Measurements from ENCODE around the gene SGPP2. TPM values are rescaled to one million over a fixed set of nuclear protein-coding genes. Genes with fewer than 3 reads are reported as not detected.

Gene SGPP2
- total RNA-seq, 1 donor from 2014 or later, result not detected

- H3K4me1 Mint-ChIP-seq, result no peaks in the 10 kb centered on the region
- peaks cover 3% of the 10 kb centered on the region for H3K9me3 Mint-ChIP-seq
- TF ChIP-seq CTCF (conservative IDR thresholded peaks at IDR 0.05), result no peak
- no peak overlapping the region for H3K4me3 Mint-ChIP-seq
- H3K36me3 Mint-ChIP-seq (ENCODE audit: low read depth), result no peaks in the 10 kb centered on the region
- H3K27ac Mint-ChIP-seq (ENCODE audit: unreplicated experiment), result no peak overlapping the region
- no peak for DNase-seq (ENCODE audit: low read depth, low spot score)
- no peaks in the 10 kb centered on the region for H3K27me3 Mint-ChIP-seq (ENCODE audit: low read depth)
Measured at GRCh38 chr2:222526480-222527277, 102.3 kb downstream of the SGPP2 start.

GRCh38 chr2:222532315-222532714 lies 108.0 kb downstream of the SGPP2 start:
- DNase-seq (ENCODE audit: low read depth, low spot score), result no peak
- Mint-ChIP-seq H3K36me3 (ENCODE audit: low read depth) (no peaks in the 10 kb centered on the region), H3K4me1 (peaks cover 10% of the 10 kb centered on the region), H3K9me3 (peaks cover 3% of the 10 kb centered on the region), H3K27me3 (ENCODE audit: low read depth) (no peaks in the 10 kb centered on the region), H3K27ac (ENCODE audit: unreplicated experiment) (no peak overlapping the region), H3K4me3 (no peak overlapping the region)
- no peak for TF ChIP-seq CTCF (conservative IDR thresholded peaks at IDR 0.05)

- Mint-ChIP-seq H3K4me3 (no peak overlapping the region), H3K4me1 (peaks cover 10% of the 10 kb centered on the region), H3K27ac (ENCODE audit: unreplicated experiment) (no peak overlapping the region), H3K9me3 (peaks cover 3% of the 10 kb centered on the region), H3K27me3 (ENCODE audit: low read depth) (no peaks in the 10 kb centered on the region), H3K36me3 (ENCODE audit: low read depth) (no peaks in the 10 kb centered on the region)
- no peak for TF ChIP-seq CTCF (conservative IDR thresholded peaks at IDR 0.05)
- DNase-seq (ENCODE audit: low read depth, low spot score), result no peak
Measured at GRCh38 chr2:222535477-222535876, 111.1 kb downstream of the SGPP2 start.

DNA sequence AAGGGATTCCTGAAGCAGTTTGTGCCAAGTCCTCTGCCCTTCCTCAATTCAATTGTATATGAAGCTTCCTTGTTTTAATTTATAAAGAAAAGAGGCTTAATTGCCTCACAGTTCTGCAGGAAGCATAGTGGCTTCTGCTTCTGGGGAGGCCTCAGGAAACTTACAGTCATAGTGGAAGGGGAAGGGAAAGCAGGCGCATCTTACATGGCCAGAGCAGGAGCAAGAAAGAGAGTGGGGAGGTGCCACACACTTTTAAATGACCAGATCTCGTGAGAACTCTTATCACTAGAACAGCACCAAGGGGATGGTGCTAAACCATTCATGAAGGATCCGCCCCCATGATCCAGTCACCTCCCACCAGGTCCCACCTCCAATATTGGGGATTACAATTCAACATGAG lies 114.2 kb downstream of the SGPP2 start:
- no peak for DNase-seq (ENCODE audit: low read depth, low spot score)
- Mint-ChIP-seq H3K4me1 (peaks cover 10% of the 10 kb centered on the region), H3K9me3 (peaks cover 3% of the 10 kb centered on the region), H3K27ac (ENCODE audit: unreplicated experiment) (no peak overlapping the region), H3K4me3 (no peak overlapping the region), H3K27me3 (ENCODE audit: low read depth) (no peaks in the 10 kb centered on the region), H3K36me3 (ENCODE audit: low read depth) (no peaks in the 10 kb centered on the region)
- no peak for TF ChIP-seq CTCF (conservative IDR thresholded peaks at IDR 0.05)

DNA sequence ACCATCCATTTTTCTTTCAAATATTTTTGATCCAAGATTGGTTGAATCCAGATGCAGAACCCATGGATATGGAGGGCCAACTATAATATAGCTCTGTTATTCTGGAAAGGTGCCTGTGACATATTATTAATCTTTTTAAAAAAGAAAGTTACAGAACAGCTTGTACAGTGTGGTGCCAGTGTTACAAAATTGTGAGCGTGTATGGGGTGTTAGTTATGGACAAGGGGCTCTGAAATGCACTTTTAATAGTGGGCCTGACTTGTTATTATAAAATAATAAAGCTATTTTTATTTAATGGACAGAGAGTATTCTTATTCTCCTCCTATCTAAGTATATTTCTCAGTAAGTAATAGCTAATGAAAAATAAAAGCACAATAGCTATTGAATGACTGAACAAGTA lies 120.3 kb downstream of the SGPP2 start:
- DNase-seq (ENCODE audit: low read depth, low spot score), result no peak
- peaks cover 35% of the 10 kb centered on the region for H3K4me1 Mint-ChIP-seq
- H3K4me3 Mint-ChIP-seq, result no peak overlapping the region
- no peaks in the 10 kb centered on the region for H3K36me3 Mint-ChIP-seq (ENCODE audit: low read depth)
- H3K27me3 Mint-ChIP-seq (ENCODE audit: low read depth), result no peaks in the 10 kb centered on the region
- no peak overlapping the region for H3K27ac Mint-ChIP-seq (ENCODE audit: unreplicated experiment)
- no peaks in the 10 kb centered on the region for H3K9me3 Mint-ChIP-seq
- no peak for TF ChIP-seq CTCF (conservative IDR thresholded peaks at IDR 0.05)
